ENCODE measurements around the gene ITGAX. TPM values are rescaled to one million over a fixed set of nuclear protein-coding genes. Genes with fewer than 3 reads are reported as not detected.
A peak's percentile ranks its signal among the peaks of the same experiment; 100 is the strongest.

The ITGAX gene
- total RNA-seq, 1 experiment from 2014 or later, result 1.6 TPM

DNA sequence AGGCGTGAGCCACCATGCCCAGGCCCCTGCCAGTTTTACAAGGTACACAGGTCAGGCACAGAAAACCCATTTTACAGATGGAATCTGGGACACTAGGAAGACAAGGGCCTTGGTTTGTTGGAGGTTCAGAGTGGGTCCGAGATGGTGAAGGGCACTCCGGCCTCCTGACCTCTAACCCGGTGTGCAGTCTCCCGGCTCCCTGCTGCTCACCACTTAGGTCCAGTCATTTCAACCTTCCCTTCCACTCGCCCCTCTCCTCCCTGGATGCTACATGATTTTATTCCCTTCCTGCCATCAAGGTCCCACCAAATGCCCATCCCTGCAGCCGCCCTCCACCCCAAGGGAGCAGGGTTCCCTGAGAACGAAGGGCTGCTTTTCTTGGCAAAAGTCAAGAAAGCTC, 8.7 kb downstream of the ITGAX start:
- no peak for DNase-seq (ENCODE audit: low read depth, low spot score)
- in situ Hi-C loops (cut with HindIII; ENCODE audit: low pct_unique_long_range_greater_than_20kb, low sequenced_read_pairs), result no loop called here

GRCh38 chr16:31364421-31364820, 9.4 kb downstream of the ITGAX start:
- no peak for DNase-seq (ENCODE audit: low read depth, low spot score)
- in situ Hi-C loops (cut with HindIII; ENCODE audit: low pct_unique_long_range_greater_than_20kb, low sequenced_read_pairs), result no loop called here

DNA sequence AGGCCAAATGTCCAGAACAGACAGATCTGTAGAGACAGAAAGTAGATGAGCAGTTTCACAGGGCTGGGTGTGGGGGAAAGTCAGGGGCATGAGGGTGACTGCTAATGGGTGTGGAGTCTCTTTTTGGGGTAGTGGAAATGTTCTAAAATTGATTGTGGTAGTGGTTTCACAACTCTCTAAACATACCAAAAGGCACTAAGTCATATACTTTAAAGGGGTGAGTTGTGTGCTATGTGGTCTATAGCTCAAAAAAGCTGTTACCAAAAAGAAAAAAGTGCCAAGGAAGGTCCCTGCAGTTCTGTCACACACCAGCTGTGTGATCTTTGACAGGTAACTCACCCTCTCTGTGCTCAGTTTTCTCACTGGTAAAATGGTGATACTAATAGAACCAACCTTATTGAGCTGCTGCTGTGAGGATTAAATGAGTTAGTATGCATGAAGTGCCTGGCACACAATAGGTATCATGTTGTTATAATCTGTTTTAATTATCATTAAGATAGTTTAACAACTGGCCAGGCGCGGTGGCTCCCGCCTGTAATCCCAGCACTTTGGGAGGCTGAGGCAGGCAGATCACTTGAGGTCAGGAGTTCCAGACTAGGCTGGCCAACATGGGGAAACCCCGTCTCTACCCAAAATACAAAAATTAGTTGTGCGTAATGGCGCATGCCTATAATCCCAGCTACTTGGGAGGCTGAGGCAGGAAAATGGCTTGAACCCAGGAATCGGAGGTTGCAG, 10.3 kb downstream of the ITGAX start:
- DNase-seq (ENCODE audit: low read depth, low spot score), result no peak
- in situ Hi-C loops (cut with HindIII; ENCODE audit: low pct_unique_long_range_greater_than_20kb, low sequenced_read_pairs), result no loop called here

DNA sequence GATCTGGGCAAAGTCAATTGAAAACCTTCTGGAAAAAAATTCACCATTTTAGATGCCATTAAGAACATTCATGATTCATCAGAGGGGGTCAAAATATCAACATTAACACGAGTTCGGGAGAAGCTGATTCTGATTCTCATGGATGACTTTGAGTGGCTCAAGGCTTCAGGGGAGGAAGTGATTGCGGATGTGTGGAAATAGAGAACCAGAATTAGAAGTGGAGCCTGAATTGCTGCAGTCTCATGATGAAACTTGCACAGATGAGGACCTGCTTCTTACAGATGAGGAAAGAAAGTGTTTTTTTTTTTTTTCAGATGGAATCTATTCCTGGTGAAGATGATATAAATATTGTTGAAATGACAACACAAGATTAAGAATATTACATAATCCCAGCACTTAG, 12.9 kb downstream of the ITGAX start:
- in situ Hi-C loops (cut with HindIII; ENCODE audit: low pct_unique_long_range_greater_than_20kb, low sequenced_read_pairs), result no loop called here
- no peak for DNase-seq (ENCODE audit: low read depth, low spot score)

GRCh38 chr16:31371008-31371407, 16.0 kb downstream of the ITGAX start:
- in situ Hi-C loops (cut with HindIII; ENCODE audit: low pct_unique_long_range_greater_than_20kb, low sequenced_read_pairs), result no loop called here
- DNase-seq (ENCODE audit: low read depth, low spot score), result no peak

DNA sequence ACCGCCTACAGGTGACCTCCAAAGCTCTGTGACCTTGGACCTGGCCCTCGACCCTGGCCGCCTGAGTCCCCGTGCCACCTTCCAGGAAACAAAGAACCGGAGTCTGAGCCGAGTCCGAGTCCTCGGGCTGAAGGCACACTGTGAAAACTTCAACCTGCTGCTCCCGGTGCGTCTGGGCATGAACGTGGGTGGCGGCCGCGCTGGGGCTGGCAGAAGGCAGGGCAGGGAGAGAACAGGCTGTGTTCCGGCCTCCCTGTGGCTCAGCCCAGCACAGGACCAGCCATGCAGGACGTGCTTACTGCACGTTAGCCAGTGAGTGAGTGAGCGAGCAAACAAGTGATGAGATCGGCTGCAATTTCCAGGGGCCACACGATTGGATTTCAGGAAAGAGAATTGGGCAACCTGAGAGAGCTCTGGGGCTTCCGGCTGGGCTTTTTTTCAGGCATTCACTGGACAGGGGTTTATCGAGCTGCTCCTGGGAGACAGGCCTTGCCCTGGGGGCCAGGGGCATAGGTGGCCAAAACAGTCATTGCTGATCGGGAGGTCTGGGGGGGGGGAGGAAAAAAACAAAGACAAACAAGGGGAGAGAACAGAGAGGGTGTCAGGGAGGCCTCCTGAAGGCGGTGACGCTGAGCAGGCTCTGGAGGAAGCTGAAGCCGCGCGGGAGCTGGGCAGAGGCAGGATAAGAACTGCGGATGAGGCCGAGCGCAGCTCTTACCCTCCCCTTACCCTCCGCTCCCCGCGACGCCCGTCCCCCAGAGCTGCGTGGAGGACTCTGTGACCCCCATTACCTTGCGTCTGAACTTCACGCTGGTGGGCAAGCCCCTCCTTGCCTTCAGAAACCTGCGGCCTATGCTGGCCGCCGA, 16.9 kb downstream of the ITGAX start:
- in situ Hi-C loops (cut with HindIII; ENCODE audit: low pct_unique_long_range_greater_than_20kb, low sequenced_read_pairs), result no loop called here
- DNase-seq (ENCODE audit: low read depth, low spot score), result no peak

DNA sequence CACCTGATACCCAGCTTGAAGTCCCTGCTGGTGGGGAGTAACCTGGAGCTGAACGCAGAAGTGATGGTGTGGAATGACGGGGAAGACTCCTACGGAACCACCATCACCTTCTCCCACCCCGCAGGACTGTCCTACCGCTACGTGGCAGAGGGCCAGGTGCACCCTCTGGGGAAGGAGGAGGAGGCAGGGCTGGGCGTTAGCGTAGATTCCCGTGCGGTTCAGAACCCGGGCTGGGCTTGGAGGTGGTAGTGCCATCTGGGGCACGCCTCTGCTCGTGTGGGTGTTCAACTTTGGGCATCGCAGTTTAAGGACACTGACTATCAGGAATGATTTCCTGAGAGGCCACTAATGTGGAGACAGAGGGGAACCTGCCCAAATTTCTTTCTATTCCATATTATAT, 18.3 kb downstream of the ITGAX start:
- DNase-seq (ENCODE audit: low read depth, low spot score), result no peak
- in situ Hi-C loops (cut with HindIII; ENCODE audit: low pct_unique_long_range_greater_than_20kb, low sequenced_read_pairs), result no loop called here

DNA sequence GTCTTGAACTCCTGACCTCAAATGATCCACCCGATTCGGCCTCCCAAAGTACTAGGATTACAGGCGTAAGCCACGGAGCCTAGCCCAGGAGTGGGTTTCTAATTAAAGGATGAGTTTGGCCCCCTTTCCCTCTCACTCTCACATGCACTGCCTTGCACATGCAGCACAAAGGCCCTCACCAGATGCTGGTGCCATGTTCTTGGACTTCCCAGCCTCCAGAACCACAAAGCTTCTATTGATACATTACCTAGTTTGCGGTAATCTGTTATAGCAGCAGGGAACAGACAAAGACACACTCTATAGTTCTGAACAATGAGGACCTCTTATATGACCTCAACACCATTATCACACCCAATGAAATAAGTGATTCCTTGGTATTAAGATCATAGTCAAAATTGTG, 20.3 kb downstream of the ITGAX start:
- in situ Hi-C loops (cut with HindIII; ENCODE audit: low pct_unique_long_range_greater_than_20kb, low sequenced_read_pairs), result no loop called here
- DNase-seq (ENCODE audit: low read depth, low spot score), result no peak

GRCh38 chr16:31376705-31377104, 21.7 kb downstream of the ITGAX start:
- no peak for DNase-seq (ENCODE audit: low read depth, low spot score)
- in situ Hi-C loops (cut with HindIII; ENCODE audit: low pct_unique_long_range_greater_than_20kb, low sequenced_read_pairs), result no loop called here

DNA sequence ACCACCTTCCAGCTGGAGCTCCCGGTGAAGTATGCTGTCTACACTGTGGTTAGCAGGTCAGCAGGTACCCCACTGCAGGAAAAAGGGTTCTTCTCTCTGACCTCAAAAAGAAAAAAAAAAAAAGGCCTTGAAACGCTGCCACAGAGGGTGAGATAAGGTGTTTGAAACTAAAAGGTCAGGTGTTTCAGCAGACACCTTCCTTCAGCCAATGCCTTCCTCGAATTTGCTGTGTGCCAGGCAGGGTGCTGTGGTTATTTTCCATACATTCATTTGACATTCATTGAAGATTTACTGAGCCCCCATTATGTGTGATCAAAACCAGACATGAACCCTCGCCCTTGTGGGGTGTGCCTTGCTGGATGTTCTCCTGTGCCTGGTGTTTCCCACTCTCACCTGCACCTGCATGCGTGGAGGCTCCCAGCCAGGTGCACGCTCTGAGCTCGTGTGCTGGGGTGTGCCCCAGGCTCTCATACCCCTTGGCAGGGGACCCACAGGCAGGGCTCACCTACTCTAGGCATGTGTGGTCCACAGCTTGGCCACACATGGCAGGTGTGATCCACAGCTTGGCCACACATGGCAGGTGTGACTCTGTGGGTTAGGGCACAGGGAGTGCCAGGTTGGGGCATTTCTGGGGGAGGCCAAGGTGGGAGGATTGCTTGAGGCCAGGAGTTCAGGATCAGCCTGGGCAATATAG, 22.4 kb downstream of the ITGAX start:
- DNase-seq (ENCODE audit: low read depth, low spot score), result no peak
- in situ Hi-C loops (cut with HindIII; ENCODE audit: low pct_unique_long_range_greater_than_20kb, low sequenced_read_pairs), result no loop called here

- in situ Hi-C loops (cut with HindIII; ENCODE audit: low pct_unique_long_range_greater_than_20kb, low sequenced_read_pairs), result no loop called here
- DNase-seq (ENCODE audit: low read depth, low spot score), result no peak
These were observed 25.2 kb downstream of the ITGAX start for GRCh38 chr16:31380201-31380600.

DNA sequence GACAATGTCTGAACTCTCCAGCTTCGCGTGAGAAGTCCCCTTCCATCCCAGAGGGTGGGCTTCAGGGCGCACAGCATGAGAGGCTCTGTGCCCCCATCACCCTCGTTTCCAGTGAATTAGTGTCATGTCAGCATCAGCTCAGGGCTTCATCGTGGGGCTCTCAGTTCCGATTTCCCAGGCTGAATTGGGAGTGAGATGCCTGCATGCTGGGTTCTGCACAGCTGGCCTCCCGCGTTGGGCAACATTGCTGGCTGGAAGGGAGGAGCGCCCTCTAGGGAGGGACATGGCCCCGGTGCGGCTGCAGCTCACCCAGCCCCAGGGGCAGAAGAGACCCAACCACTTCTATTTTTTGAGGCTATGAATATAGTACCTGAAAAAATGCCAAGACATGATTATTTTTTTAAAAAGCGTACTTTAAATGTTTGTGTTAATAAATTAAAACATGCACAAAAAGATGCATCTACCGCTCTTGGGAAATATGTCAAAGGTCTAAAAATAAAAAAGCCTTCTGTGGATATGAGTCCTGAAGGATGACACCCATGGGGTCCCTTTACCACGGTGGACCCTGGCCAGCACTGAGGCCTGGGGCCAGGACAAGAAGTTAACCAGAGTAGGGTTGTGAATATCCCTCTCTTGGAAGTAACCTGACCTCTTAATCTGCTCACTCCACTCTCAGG, 27.6 kb downstream of the ITGAX start:
- DNase-seq (ENCODE audit: low read depth, low spot score), result peak; percentile 70
- in situ Hi-C loops (cut with HindIII; ENCODE audit: low pct_unique_long_range_greater_than_20kb, low sequenced_read_pairs), result no loop called here

DNA sequence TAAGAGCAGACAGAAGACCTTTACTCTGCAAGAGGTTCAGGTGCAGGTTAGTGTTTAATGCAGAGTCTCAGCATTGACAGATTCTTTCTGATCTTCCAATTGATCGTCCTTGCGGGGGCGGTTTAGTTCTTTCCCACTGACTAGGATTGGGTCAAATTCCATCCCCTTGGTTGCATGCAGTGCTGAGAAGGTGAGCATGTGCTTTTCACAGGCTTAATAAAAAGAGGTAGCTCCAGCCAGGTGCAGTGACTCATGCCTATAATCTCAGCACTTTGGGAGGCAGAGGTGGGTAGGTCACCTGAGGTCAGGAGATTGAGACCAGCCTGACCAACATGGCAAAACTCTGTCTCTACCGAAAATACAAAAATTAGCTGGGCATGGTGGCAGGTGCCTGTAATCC, 30.7 kb downstream of the ITGAX start:
- in situ Hi-C loops (cut with HindIII; ENCODE audit: low pct_unique_long_range_greater_than_20kb, low sequenced_read_pairs), result no loop called here
- DNase-seq (ENCODE audit: low read depth, low spot score), result no peak

- peak; percentile 54 for DNase-seq (ENCODE audit: low read depth, low spot score)
- in situ Hi-C loops (cut with HindIII; ENCODE audit: low pct_unique_long_range_greater_than_20kb, low sequenced_read_pairs), result no loop called here
These were observed 31.4 kb downstream of the ITGAX start for GRCh38 chr16:31386157-31386984.

GRCh38 chr16:31388535-31388934, 33.6 kb downstream of the ITGAX start:
- in situ Hi-C loops (cut with HindIII; ENCODE audit: low pct_unique_long_range_greater_than_20kb, low sequenced_read_pairs), result no loop called here

GRCh38 chr16:31390504-31391041, 35.6 kb downstream of the ITGAX start:
- no peak for DNase-seq (ENCODE audit: low read depth, low spot score)
- in situ Hi-C loops (cut with HindIII; ENCODE audit: low pct_unique_long_range_greater_than_20kb, low sequenced_read_pairs), result no loop called here

More at GRCh38 chr16:31388535-31388934, 33.6 kb downstream of the ITGAX start:
- DNase-seq (ENCODE audit: low read depth, low spot score), result no peak

DNA sequence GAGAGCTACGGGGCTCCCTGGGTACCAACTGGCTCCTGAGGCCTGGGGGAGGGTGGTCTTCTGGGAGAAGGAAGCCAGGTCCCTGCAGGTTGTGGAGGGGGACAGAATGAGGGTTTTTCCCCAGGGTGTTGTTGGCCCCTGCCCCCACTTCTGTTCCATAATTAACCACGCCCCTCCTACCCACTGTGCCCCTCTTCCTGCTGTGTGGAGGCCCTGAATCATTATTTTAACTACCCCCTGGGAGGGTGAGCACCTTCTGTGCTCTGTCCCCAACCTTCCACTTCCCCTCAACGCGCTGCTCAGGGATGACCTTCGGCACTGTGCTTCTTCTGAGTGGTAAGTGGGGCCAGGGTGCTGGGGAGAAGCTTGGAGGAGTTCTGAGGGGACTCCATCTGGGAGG, 38.1 kb downstream of the ITGAX start, which contains the start of gene ITGAD:
Gene ITGAD (plus strand): TSS at position 280 of the 400 bp plus-strand sequence. CDS start 26 bp downstream, at position 306.
- no peak for DNase-seq (ENCODE audit: low read depth, low spot score)
- in situ Hi-C loops (cut with HindIII; ENCODE audit: low pct_unique_long_range_greater_than_20kb, low sequenced_read_pairs), result no loop called here
